ENCODE results near the gene ETV2. TPM values are rescaled to one million over a fixed set of nuclear protein-coding genes. Genes with fewer than 3 reads are reported as not detected.

Gene ETV2
- polyA plus RNA-seq, 1 experiment: 0.54 TPM

DNA sequence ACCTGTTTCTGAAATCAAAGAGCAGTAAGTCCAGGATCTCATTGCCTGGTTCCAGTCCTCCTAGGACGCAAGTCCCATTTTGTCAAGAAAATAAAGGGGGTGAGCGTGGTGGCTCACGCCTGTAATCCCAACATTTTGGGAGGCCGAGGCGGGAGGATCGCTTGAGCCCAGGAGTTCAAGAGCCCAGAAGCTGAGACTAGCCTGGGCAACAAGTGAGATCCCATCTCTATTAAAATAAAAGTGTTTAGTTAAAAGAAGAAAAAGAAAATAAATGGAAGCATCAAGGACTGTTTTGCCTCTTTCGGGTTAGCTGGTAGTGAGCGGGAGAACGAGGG, 29.4 kb upstream of the ETV2 start:
- Histone ChIP-seq H3K27me3 (ENCODE audit: control insufficient read depth, insufficient read depth, low read length) (0 out of 2 replicates have a peak, but pooled peaks cover 1% of the 10 kb centered on the region), H3K4me3 (ENCODE audit: low read depth, low read length) (peak overlapping the region; percentile 93), H3K36me3 (ENCODE audit: control insufficient read depth, insufficient read depth, low read length) (no peaks in the 10 kb centered on the region)
- ChIA-PET CTCF (interaction anchor here (0.9 to 1.6 kb wide), 3 partner anchors 15 to 259 kb away, joined by 3 to 5 read pairs (median 4); no protein-coding TSS in a partner anchor), POLR2A (no interaction called here)
- TF ChIP-seq, protein P1, sequence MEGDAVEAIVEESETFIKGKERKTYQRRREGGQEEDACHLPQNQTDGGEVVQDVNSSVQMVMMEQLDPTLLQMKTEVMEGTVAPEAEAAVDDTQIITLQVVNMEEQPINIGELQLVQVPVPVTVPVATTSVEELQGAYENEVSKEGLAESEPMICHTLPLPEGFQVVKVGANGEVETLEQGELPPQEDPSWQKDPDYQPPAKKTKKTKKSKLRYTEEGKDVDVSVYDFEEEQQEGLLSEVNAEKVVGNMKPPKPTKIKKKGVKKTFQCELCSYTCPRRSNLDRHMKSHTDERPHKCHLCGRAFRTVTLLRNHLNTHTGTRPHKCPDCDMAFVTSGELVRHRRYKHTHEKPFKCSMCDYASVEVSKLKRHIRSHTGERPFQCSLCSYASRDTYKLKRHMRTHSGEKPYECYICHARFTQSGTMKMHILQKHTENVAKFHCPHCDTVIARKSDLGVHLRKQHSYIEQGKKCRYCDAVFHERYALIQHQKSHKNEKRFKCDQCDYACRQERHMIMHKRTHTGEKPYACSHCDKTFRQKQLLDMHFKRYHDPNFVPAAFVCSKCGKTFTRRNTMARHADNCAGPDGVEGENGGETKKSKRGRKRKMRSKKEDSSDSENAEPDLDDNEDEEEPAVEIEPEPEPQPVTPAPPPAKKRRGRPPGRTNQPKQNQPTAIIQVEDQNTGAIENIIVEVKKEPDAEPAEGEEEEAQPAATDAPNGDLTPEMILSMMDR (IDR thresholded peaks at IDR 0.05; ENCODE audit: insufficient read depth, low read depth, low read length): no peak
- no peak for DNase-seq (ENCODE audit: low read depth)

DNA sequence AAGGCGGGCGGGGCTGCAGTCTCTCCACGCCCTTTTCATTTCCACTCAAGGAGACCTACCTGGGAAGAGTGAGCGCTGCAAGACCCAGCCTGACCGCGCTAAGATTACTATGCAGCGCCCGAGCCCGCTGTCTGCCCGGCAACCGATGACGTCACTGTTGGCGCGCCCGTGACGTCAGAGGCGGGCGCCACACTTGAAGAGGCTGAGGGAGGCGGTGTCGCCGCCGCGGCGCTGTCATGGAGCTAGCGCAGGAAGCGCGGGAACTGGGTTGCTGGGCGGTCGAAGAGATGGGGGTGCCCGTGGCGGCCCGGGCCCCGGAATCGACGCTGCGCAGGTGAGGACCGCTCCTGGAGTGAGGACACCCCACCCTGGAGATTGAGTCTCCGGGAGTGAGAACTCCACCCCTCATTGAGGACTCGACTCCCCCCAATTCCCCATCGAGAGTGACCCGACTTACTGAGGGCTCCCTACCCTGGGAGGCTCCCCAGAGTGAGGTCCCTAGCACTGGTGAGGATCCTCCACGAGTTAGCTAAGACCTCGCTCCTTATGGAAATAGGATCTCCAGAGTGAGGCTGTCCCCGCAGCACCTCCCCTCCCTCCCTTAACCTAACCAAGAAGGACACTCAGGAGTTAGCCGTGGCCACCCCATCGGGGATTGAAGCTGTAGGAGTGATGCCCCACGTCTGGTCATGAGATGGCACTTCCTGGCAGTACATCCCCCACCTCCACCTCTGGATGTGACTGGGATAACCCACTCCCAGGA, 28.8 kb upstream of the ETV2 start, which contains the start of gene HAUS5:
Gene HAUS5, plus strand, starts transcription at position 177 of the 763 bp plus-strand sequence. Its CDS starts 60 bp downstream, at position 237.
- Histone ChIP-seq H3K36me3 (ENCODE audit: control insufficient read depth, insufficient read depth, low read length) (no peaks in the 10 kb centered on the region), H3K27me3 (ENCODE audit: control insufficient read depth, insufficient read depth, low read length) (0 out of 2 replicates have a peak, but pooled peaks cover 1% of the 10 kb centered on the region), H3K4me3 (ENCODE audit: low read depth, low read length) (peak within 1 kb of the TSS; percentile 93)
- TF ChIP-seq, protein P1 (IDR thresholded peaks at IDR 0.05; ENCODE audit: insufficient read depth, low read depth, low read length): no peak
- CTCF ChIA-PET: interaction anchor here (0.9 to 1.6 kb wide), 3 partner anchors 16 to 260 kb away, joined by 3 to 5 read pairs (median 4); no protein-coding TSS in a partner anchor
- DNase-seq (ENCODE audit: low read depth): peak; percentile 19
- POLR2A ChIA-PET: no interaction called here

- Histone ChIP-seq H3K4me3 (ENCODE audit: low read depth, low read length) (no peak overlapping the region), H3K27me3 (ENCODE audit: control insufficient read depth, insufficient read depth, low read length) (0 out of 2 replicates have a peak, but pooled peaks cover 1% of the 10 kb centered on the region), H3K36me3 (ENCODE audit: control insufficient read depth, insufficient read depth, low read length) (no peaks in the 10 kb centered on the region)
- ChIA-PET CTCF (interaction anchor here (1.6 kb wide), 1 partner anchor 65 kb away, joined by 5 read pairs; no protein-coding TSS in a partner anchor), POLR2A (no interaction called here)
- no peak for DNase-seq (ENCODE audit: low read depth)
- TF ChIP-seq, protein P1 (IDR thresholded peaks at IDR 0.05; ENCODE audit: insufficient read depth, low read depth, low read length): no peak
Measured at GRCh38 chr19:35613574-35613973, 28.0 kb upstream of the ETV2 start.

GRCh38 chr19:35615036-35615435, 26.5 kb upstream of the ETV2 start:
- TF ChIP-seq, protein P1 (IDR thresholded peaks at IDR 0.05; ENCODE audit: insufficient read depth, low read depth, low read length): no peak
- Histone ChIP-seq H3K36me3 (ENCODE audit: control insufficient read depth, insufficient read depth, low read length) (no peaks in the 10 kb centered on the region), H3K27me3 (ENCODE audit: control insufficient read depth, insufficient read depth, low read length) (no peaks in the 10 kb centered on the region), H3K4me3 (ENCODE audit: low read depth, low read length) (no peak overlapping the region)
- CTCF ChIA-PET: no interaction called here
- POLR2A ChIA-PET: no interaction called here
- DNase-seq (ENCODE audit: low read depth): no peak

DNA sequence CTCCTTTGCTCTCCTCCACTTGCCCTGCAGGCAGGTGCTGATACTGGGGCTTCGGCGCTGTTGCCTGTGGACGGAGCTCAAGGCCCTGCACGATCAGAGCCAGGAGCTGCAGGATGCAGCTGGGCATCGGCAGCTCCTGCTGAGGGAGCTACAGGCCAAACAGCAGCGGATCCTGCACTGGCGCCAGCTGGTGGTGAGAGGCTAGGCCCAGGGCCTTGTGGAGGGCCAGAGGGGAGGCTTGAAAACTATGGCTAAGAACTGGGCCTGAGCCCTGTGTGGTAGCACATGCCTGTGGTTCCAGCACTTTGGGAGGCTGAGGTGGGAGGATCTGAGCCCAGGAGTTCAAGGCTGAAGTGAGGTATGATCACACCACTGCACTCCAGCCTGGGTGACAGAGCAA, 22.7 kb upstream of the ETV2 start:
- no peak for DNase-seq (ENCODE audit: low read depth)
- Histone ChIP-seq H3K36me3 (ENCODE audit: control insufficient read depth, insufficient read depth, low read length) (no peaks in the 10 kb centered on the region), H3K4me3 (ENCODE audit: low read depth, low read length) (no peak overlapping the region), H3K27me3 (ENCODE audit: control insufficient read depth, insufficient read depth, low read length) (no peaks in the 10 kb centered on the region)
- ChIA-PET CTCF (no interaction called here), POLR2A (no interaction called here)
- TF ChIP-seq, protein P1 (IDR thresholded peaks at IDR 0.05; ENCODE audit: insufficient read depth, low read depth, low read length): no peak

All from BJ (cell line).